ENCODE measurements around the gene UBXN10.

- no peak for TF ChIP-seq POLR2AphosphoS5 (IDR thresholded peaks at IDR 0.05; ENCODE audit: borderline replicate concordance, low read depth, low read length)
- no peak for TF ChIP-seq EZH2 (IDR thresholded peaks at IDR 0.05)
Observed at GRCh38 chr1:20189664-20190063, 3.8 kb downstream of the UBXN10 start.

All from SK-N-MC (cell line).